NT2/D1 (cell line): ENCODE measurements around the gene EFCAB6.

Source experiments
- SUZ12 ChIP-seq: IDR thresholded peaks from 2 replicates; pipeline ENCODE4 v1.6.1; 2011; ENCODE audit not compliant: insufficient read length, insufficient read depth; ENCODE audit errors: extremely low read depth
- YY1 ChIP-seq: IDR thresholded peaks from 2 replicates; pipeline ENCODE4 v1.6.1; 2011; ENCODE audit not compliant: insufficient read length, insufficient read depth
- ZNF274 ChIP-seq: IDR thresholded peaks from 2 replicates; pipeline ENCODE4 v1.6.1; 2011; ENCODE audit warnings: mild to moderate bottlenecking, low read depth, low read length

GRCh38 chr22:43531651-43532050 lies 280.5 kb downstream of the EFCAB6 start:
- TF ChIP-seq YY1, result no peak
- no peak for TF ChIP-seq SUZ12
- no peak for TF ChIP-seq ZNF274
